ENCODE data around the gene USP4.
A peak's percentile ranks its signal among the peaks of the same experiment; 100 is the strongest.
"Not testable (repeated sequence)": the region's sequence is repeated elsewhere in the genome, so short reads cannot be mapped to it uniquely, and the experiment has no call there.

USP4 gene

DNA sequence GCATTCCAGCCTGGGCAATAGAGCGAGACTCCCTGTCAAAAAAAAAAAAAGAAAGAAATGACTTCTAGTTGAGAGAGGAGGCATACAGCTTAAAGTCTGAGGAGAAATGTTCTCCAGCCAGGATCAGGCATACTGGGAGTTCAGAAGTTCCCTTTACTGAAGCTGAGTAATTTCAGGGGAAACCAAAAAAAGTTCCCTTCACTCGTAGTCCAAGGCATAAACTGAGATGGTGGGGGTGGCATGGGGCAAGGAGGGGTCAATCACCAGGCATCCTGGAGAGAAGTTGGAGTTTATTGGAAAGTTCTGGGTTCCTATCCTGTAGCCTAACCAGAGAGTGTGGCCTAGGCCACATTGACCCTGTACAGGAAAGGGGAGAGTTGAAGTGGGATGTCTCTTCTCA is 12.4 kb upstream of the USP4 start:
- DNase-seq (ENCODE audit: low read depth, low spot score): no peak
- no peak overlapping the region for H3K4me3 ChIP-seq (ENCODE audit: low read length)

- DNase-seq (ENCODE audit: low read depth, low spot score): no peak
These were observed 11.7 kb upstream of the USP4 start for GRCh38 chr3:49351521-49352011.

DNA sequence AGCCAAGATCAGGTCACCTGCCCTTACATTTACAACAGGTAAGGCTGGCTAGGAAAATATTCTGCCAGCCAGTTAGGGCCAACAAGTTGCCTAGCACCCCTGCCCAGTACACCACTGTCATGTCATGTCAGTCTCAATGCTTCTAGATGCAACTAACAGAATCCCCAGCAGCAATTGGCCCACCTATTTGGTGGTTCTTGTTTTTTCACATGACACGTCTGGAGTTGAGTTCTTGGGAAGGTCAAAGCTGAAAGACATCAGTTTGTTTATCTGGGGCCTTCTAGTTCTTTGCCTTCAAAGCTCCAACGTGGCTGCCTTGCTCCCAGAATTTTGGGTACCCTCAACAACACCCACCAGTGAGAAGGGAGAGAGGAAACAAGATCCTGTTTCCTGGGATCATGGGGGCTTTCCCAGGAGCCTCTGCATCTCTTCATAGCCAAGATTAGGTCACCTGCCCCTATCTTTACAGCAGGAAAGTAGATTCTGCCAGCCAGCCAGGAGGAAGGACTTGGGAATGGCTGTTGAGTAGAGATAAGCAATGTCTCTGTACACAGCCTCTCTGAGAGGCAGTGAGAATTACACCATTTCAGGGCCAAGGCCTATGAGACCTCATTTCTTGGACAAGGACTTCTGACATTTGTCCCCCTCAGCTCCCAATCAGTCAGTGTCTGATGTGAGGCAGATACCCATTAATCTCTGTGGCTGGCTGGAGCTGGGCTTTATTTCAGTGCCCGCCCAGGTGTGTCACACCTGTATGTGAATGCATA is 9.7 kb upstream of the USP4 start:
- DNase-seq (ENCODE audit: low read depth, low spot score): no peak

More at GRCh38 chr3:49351521-49352011, 11.7 kb upstream of the USP4 start:
- no peak overlapping the region for H3K4me3 ChIP-seq (ENCODE audit: low read length)

GRCh38 chr3:49348361-49348760 is 8.5 kb upstream of the USP4 start:
- DNase-seq (ENCODE audit: low read depth, low spot score); H3K4me3 ChIP-seq (ENCODE audit: low read length): not testable (repeated sequence)

More for the DNA sequence above, 9.7 kb upstream of the USP4 start:
- H3K4me3 ChIP-seq (ENCODE audit: low read length): no peak overlapping the region

- no peak overlapping the region for H3K4me3 ChIP-seq (ENCODE audit: low read length)
- DNase-seq (ENCODE audit: low read depth, low spot score): no peak
These were observed 7.0 kb upstream of the USP4 start for GRCh38 chr3:49346797-49347251.

DNA sequence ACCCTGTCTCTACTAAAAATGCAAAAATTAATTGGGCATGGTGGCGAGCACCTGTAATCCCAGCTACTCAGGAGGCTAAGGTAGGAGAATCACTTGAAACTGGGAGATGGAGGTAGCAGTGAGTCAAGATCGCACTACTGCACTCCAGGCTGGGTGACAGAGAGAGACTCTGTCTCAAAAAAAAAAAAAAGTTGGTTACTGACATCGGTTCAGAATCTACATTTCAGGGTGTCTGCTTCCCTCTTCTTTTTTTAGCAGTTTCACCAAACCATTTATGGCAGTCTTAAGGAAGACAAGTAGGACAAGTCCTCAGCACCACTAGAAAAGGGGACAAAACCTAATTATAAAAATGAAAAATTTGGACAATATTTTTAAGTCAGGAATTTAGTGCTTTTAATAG is 3.3 kb upstream of the USP4 start:
- DNase-seq (ENCODE audit: low read depth, low spot score): no peak
- no peak overlapping the region for H3K4me3 ChIP-seq (ENCODE audit: low read length)

- DNase-seq (ENCODE audit: low read depth, low spot score): no peak
These were observed 2.1 kb upstream of the USP4 start for GRCh38 chr3:49341996-49342395.

DNA sequence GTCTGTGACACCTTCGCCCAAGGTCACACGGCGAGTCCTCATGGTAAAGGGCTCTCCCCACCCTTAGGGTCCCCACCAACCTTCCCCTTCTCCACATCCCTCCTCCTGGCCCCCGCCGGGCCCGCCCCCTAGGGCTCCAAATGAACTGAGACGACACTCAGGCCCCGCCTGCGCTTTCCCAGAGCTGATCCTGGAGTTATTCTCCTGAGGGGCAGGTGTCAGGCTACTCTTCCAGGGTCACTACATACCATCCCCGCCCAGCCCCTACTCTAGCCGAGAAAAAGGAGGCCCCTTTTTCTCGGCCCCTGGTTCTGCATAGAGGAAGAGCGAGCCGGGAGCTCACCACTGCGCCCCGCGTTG is 292 bp downstream of the USP4 start:
- DNase-seq (ENCODE audit: low read depth, low spot score): no peak
- H3K4me3 ChIP-seq (ENCODE audit: low read length): peak overlapping the region; percentile 85

More at GRCh38 chr3:49341996-49342395, 2.1 kb upstream of the USP4 start:
- H3K4me3 ChIP-seq (ENCODE audit: low read length): no peak overlapping the region

- DNase-seq (ENCODE audit: low read depth, low spot score): no peak
- H3K4me3 ChIP-seq (ENCODE audit: low read length): no peak overlapping the region
These were observed 5.8 kb downstream of the USP4 start for GRCh38 chr3:49333916-49334633.

DNA sequence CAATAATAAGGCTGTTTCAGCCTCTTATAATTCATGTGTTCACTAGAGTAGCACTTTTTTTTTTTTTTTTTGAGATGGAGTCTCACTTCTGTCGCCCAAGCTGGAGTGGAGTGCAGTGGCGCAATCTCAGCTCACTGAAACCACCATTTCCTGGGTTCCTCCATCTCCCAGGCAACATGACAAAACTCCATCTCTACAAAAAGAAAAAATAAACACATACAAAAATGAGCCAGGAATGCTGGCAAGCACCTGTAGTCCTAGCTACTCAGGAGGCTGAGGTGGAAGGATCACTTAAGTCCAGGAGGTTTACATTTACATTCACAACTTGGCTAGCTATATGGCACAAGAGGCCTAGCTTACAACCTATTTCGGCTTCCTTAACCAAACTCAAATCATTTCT is 6.8 kb downstream of the USP4 start:
- DNase-seq (ENCODE audit: low read depth, low spot score): peak; percentile 22
- H3K4me3 ChIP-seq (ENCODE audit: low read length): no peak overlapping the region

DNA sequence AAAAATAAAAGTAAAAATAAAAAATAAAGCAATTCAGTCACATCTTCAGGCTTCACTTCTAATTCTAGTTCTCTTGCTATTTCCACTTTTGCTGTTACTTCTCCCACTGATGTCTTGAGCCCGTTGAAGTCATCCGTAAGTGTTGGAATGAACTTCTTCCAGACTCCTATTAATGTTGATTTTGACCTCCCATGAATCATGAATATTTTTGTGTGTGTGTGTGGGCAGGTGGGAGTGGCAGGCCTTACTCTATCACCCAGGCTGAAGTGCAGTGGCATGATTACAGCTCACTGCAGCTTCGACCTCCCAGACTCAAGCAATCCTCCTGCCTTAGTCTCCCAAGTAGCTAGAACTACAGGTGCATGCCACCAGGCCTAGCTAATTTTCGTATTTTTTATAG is 10.7 kb downstream of the USP4 start:
- no peak overlapping the region for H3K4me3 ChIP-seq (ENCODE audit: low read length)
- DNase-seq (ENCODE audit: low read depth, low spot score): no peak

GRCh38 chr3:49328350-49328749 is 11.5 kb downstream of the USP4 start:
- not testable (repeated sequence) for DNase-seq (ENCODE audit: low read depth, low spot score); H3K4me3 ChIP-seq (ENCODE audit: low read length)

DNA sequence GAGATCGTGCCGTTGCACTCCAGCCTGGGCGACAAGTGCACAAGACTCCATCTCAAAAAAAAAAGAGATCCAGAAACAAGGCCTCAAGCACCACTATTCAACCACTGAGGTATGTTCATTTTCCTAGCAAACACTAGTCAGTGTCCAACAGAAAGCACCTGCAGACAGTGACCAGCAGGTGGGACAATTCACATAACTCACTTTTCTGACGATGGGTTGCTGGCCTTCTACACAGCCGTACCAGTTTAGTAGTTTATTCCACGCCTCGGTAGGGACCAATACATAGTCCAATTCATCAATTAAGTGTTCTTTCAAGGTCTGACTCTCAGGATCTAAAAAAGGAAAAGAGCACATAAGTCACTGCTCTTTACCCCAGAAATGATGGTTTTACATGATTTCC is 12.4 kb downstream of the USP4 start:
- H3K4me3 ChIP-seq (ENCODE audit: low read length): no peak overlapping the region
- DNase-seq (ENCODE audit: low read depth, low spot score): no peak

DNA sequence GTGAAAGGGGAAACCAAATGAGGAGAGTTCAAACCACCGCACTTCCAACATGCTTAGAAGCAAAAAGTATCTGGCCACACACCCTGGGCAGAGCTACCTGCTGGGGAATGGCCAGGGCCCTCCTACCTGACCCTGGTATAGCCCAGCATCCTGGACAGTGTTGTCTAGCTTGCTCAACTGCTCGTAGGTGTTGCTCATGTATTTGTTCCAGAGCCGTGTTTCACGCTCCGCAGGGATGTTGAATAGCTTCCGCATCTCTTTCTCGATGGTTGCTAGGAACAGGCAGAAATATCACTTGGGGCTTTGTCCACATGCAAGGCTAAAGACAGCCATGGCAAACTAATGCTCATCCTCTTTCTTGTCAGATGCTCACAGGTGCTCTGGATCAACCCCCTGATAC is 15.1 kb downstream of the USP4 start:
- no peak for DNase-seq (ENCODE audit: low read depth, low spot score)

GRCh38 chr3:49316696-49317457 is 23.0 kb downstream of the USP4 start:
- H3K4me3 ChIP-seq (ENCODE audit: low read length): no peak overlapping the region
- no peak for DNase-seq (ENCODE audit: low read depth, low spot score)

More for the DNA sequence above, 15.1 kb downstream of the USP4 start:
- no peak overlapping the region for H3K4me3 ChIP-seq (ENCODE audit: low read length)

DNA sequence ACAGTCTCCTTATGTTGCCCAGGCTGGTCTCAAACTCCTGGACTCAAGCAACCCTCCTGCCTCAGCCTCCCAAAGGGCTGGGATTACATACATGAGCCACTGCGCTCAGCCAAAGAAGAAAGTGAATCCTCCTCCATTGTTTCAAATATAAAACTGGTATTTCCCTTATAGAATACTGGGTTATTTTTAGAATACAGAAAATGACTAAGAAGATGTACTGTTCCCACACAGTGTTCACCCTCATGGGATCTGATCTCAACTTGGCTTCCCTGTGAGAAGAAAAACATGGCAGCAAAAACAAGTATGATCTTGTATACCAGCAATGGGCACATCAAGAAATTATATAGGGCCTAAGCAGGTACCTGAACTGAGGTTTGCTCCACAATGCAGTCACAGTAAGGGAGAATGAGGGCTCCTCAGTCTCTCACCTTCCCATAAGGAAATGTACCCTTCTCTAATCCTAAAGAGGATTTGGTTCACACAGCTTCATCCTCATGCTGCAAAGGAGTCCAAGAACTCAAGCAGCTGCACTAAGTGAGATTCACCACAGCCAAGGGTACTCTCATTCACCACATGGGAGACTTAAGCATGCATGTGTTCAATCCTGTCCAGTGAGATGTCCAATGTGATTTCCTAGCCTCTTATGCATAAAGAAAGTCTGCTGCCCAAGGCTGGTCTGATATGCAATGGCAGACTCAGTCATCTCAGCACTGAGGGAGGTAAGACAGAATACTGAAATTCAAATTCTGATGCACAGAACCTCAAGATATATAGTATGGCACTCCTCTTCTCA is 25.8 kb downstream of the USP4 start:
- H3K4me3 ChIP-seq (ENCODE audit: low read length): no peak overlapping the region
- no peak for DNase-seq (ENCODE audit: low read depth, low spot score)

- H3K4me3 ChIP-seq (ENCODE audit: low read length): no peak overlapping the region
- no peak for DNase-seq (ENCODE audit: low read depth, low spot score)
These were observed 28.6 kb downstream of the USP4 start for GRCh38 chr3:49311283-49311682.

DNA sequence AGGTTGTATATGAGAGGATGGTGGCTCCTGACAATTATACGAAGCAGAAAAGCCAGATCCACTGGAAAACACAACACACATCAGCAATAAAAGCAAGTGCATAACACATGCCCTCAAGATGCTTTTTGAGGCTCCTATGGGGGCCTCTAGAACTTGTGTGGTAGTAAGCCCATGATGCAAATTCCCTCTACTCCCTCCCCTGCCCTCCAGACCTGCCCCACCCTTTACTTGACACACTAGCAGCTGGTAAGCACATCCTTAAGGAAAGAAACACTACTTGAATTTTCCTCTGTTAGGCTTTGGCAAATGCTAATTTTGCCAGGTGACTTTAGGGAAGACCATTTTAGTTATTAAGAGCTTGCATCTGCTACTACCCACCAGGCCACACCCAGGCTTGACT is 29.2 kb downstream of the USP4 start:
- DNase-seq (ENCODE audit: low read depth, low spot score): no peak
- no peak overlapping the region for H3K4me3 ChIP-seq (ENCODE audit: low read length)

DNA sequence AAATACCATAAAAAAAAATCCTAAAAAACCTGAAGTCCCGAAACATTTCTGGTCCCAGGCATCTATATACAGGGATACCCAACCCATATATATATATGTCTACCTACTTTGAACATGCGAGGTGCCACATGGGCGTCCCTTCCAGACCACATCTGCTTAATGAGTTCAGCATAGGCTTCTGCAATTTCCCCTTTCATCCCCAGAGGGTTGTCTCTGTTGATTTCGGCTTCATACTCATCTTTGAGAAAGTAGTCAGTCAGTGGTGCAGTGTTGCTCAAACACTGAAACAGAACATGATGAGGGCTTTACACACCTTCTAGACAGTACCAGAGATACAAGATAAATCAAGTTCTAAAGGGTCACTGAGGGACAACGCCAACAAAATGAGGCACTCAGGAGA is 34.2 kb downstream of the USP4 start:
- DNase-seq (ENCODE audit: low read depth, low spot score): no peak
- no peak overlapping the region for H3K4me3 ChIP-seq (ENCODE audit: low read length)
